Keratinocyte (primary cell): ENCODE data around the gene RELL1.

ENCODE experiments used
- CTCF ChIP-seq, 3 experiments: IDR thresholded peaks in 1 of 3; conservative IDR thresholded peaks in 1 of 3; optimal IDR thresholded peaks in 1 of 3; 2 replicates in 2 of 3; 3 replicates in 1 of 3; pipeline versions ENCODE3 to v1.5.1; 2011; ENCODE audit warnings: low read length in 3 of 3, mild to moderate bottlenecking in 3 of 3, moderate library complexity in 2 of 3, control low read depth in 1 of 3, inconsistent platforms in 1 of 3; ENCODE audit not compliant: insufficient read depth in 2 of 3; ENCODE audit errors: extremely low read depth in 1 of 3
- EZH2 ChIP-seq: IDR thresholded peaks from one replicate; pipeline ENCODE4 v1.6.1; 2012; ENCODE audit warnings: inconsistent platforms, mild to moderate bottlenecking, low read length, moderate library complexity

- TF ChIP-seq CTCF (optimal IDR thresholded peaks at IDR 0.05 in 1 of 3, IDR thresholded peaks at IDR 0.05 in 1 of 3, conservative IDR thresholded peaks at IDR 0.05 in 1 of 3; ENCODE audit: extremely low read depth in 1 of 3, insufficient read depth in 2 of 3, low read length in 3 of 3) (no peak), EZH2 (no peak)
Measured at GRCh38 chr4:37609626-37610025, 76.5 kb downstream of the RELL1 start.
